Fibroblast of skin of scalp (primary cell): ENCODE measurements around the gene UROC1.
A peak's percentile ranks its signal among the peaks of the same experiment; 100 is the strongest.
"Not testable (repeated sequence)": the region's sequence is repeated elsewhere in the genome, so short reads cannot be mapped to it uniquely, and the experiment has no call there.

Experiments
- DNase-seq: peaks from one replicate; pipeline ENCODE4 v3.0.0-alpha.2; 2013

Gene UROC1

GRCh38 chr3:126546549-126547239 is 29.1 kb upstream of the UROC1 start:
- DNase-seq = no peak

- no peak for DNase-seq
These were observed 28.4 kb upstream of the UROC1 start for GRCh38 chr3:126546013-126546412.

- no peak for DNase-seq
These were observed 28.0 kb upstream of the UROC1 start for GRCh38 chr3:126545544-126545943.

- no peak for DNase-seq
These were observed 27.2 kb upstream of the UROC1 start for GRCh38 chr3:126544596-126545281.

- no peak for DNase-seq
These were observed 26.0 kb upstream of the UROC1 start for GRCh38 chr3:126543457-126544061.

GRCh38 chr3:126542340-126543241 is 25.0 kb upstream of the UROC1 start:
- DNase-seq = no peak

- no peak for DNase-seq
These were observed 24.2 kb upstream of the UROC1 start for GRCh38 chr3:126541628-126542339.

- DNase-seq = no peak
These were observed 23.5 kb upstream of the UROC1 start for GRCh38 chr3:126540951-126541627.

- peak; percentile 95 for DNase-seq
These were observed 22.8 kb upstream of the UROC1 start for GRCh38 chr3:126540342-126540849.

- no peak for DNase-seq
These were observed 22.1 kb upstream of the UROC1 start for GRCh38 chr3:126539558-126540250.

GRCh38 chr3:126538966-126539365 is 21.4 kb upstream of the UROC1 start:
- DNase-seq = no peak

GRCh38 chr3:126538316-126538715 is 20.7 kb upstream of the UROC1 start:
- no peak for DNase-seq

GRCh38 chr3:126537730-126538281 is 20.2 kb upstream of the UROC1 start:
- DNase-seq = no peak

- DNase-seq = no peak
These were observed 19.6 kb upstream of the UROC1 start for GRCh38 chr3:126537116-126537729.

- DNase-seq = no peak
These were observed 18.6 kb upstream of the UROC1 start for GRCh38 chr3:126536126-126536525.

- no peak for DNase-seq
These were observed 18.1 kb upstream of the UROC1 start for GRCh38 chr3:126535636-126536035.

- DNase-seq = not testable (repeated sequence)
These were observed 17.1 kb upstream of the UROC1 start for GRCh38 chr3:126534716-126535115.

- no peak for DNase-seq
These were observed 15.9 kb upstream of the UROC1 start for GRCh38 chr3:126533506-126533905.

- no peak for DNase-seq
These were observed 13.4 kb upstream of the UROC1 start for GRCh38 chr3:126531051-126531330.
